DOHH2 (cell line): ENCODE data around the gene DBT.

Experiments used
- CTCF ChIP-seq: fragments of 200-600 bp; sonication (generic); IDR thresholded peaks from one replicate; pipeline ENCODE4 v1.5.1; 2014; ENCODE audit warnings: antibody characterized with exemption, mild to moderate bottlenecking, low read depth, low read length; ENCODE audit not compliant: poor library complexity, severe bottlenecking
- EZH2phosphoT487 ChIP-seq: fragments of 200-600 bp; sonication (generic); IDR thresholded peaks from 2 replicates; pipeline ENCODE4 v1.6.1; 2017; ENCODE audit warnings: borderline replicate concordance, mild to moderate bottlenecking, antibody characterized with exemption, low read length, moderate library complexity, mixed read lengths

GRCh38 chr1:100177295-100178041, 72.2 kb downstream of the DBT start:
- TF ChIP-seq CTCF (no peak), EZH2phosphoT487 (no peak)
